ENCODE results near the gene ERO1B.
"Not testable (repeated sequence)": the region's sequence is repeated elsewhere in the genome, so short reads cannot be mapped to it uniquely, and the experiment has no call there.

ERO1B gene

GRCh38 chr1:236281654-236282424, at the start of gene ERO1B:
ERO1B (minus strand) TSS chr1:236281958; CDS start chr1:236281783, 175 bp downstream.
- peak; percentile 87 for DNase-seq

- DNase-seq = not testable (repeated sequence)
Observed at GRCh38 chr1:236331412-236331811, 49.7 kb upstream of the ERO1B start.

GRCh38 chr1:236326432-236326831, 44.7 kb upstream of the ERO1B start:
- no peak for DNase-seq

GRCh38 chr1:236325567-236325966, 43.8 kb upstream of the ERO1B start:
- DNase-seq = no peak

- DNase-seq = no peak
Observed at GRCh38 chr1:236323819-236324411, 42.2 kb upstream of the ERO1B start.

GRCh38 chr1:236322566-236323409, 41.0 kb upstream of the ERO1B start:
- DNase-seq = no peak

- no peak for DNase-seq
Observed at GRCh38 chr1:236321101-236321500, 39.3 kb upstream of the ERO1B start.

GRCh38 chr1:236320671-236321070, 38.9 kb upstream of the ERO1B start:
- DNase-seq = no peak

- no peak for DNase-seq
Observed at GRCh38 chr1:236320214-236320613, 38.5 kb upstream of the ERO1B start.

GRCh38 chr1:236316437-236316836, 34.7 kb upstream of the ERO1B start:
- DNase-seq = no peak

GRCh38 chr1:236315518-236315917, 33.8 kb upstream of the ERO1B start:
- no peak for DNase-seq

- DNase-seq = no peak
Observed at GRCh38 chr1:236315092-236315491, 33.3 kb upstream of the ERO1B start.

- DNase-seq = not testable (repeated sequence)
Observed at GRCh38 chr1:236314050-236314449, 32.3 kb upstream of the ERO1B start.

GRCh38 chr1:236313427-236313826, 31.7 kb upstream of the ERO1B start:
- DNase-seq = no peak

- no peak for DNase-seq
Observed at GRCh38 chr1:236311040-236311439, 29.3 kb upstream of the ERO1B start.

GRCh38 chr1:236308827-236309226, 27.1 kb upstream of the ERO1B start:
- no peak for DNase-seq

- no peak for DNase-seq
Observed at GRCh38 chr1:236307435-236307834, 25.7 kb upstream of the ERO1B start.

- DNase-seq = no peak
Observed at GRCh38 chr1:236304682-236305081, 22.9 kb upstream of the ERO1B start.

GRCh38 chr1:236303675-236304074, 21.9 kb upstream of the ERO1B start:
- DNase-seq = no peak

- no peak for DNase-seq
Observed at GRCh38 chr1:236302941-236303340, 21.2 kb upstream of the ERO1B start.

GRCh38 chr1:236301958-236302335, 20.2 kb upstream of the ERO1B start:
- DNase-seq = no peak

- no peak for DNase-seq
Observed at GRCh38 chr1:236301080-236301957, 19.6 kb upstream of the ERO1B start.

GRCh38 chr1:236297161-236297560, 15.4 kb upstream of the ERO1B start:
- DNase-seq = no peak
